Fibroblast of upper back skin (primary cell): ENCODE measurements around the gene NIFK.
"Not testable (repeated sequence)": the region's sequence is repeated elsewhere in the genome, so short reads cannot be mapped to it uniquely, and the experiment has no call there.

Source experiments
- DNase-seq: peaks from one replicate; pipeline ENCODE4 v3.0.0-alpha.2; 2013

Gene NIFK

DNA sequence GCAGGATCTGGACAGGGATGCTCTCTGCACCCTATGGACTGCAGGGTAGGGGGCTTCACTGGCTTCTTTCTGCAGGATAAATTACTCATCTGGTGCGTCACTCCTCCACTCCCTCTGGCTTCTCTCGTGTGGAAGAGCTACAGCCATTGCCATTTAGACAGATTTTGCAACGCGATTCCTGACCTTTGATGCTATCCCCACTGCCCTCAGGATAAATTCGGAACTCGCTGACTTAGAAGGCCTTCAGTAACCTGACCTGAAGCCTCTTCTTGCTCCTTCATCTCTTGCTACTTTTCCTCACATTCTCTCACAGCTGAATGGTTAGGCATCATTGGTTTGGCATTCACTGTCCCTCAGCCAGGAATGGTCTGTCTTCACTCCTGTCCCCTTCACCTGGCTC, 5.3 kb downstream of the NIFK start:
- DNase-seq, result no peak

DNA sequence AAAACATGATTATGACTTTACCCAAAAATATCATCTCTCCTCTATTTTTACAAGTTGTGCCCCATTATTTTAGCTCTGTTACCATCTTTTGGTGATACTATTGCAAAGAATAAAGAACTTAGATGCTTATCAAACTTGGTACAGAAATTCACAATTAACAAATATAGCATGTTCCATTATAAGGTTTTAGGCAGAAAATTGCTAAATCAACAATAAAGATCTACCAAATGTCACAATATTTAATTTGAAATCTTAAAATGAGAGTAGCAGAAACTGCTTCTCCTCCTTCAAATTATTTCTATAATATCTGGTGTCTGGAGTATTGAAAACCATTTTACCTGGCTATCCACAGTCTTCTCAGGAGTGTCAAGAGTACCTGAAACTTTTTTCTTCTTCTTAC, 8.7 kb downstream of the NIFK start:
- DNase-seq, result no peak

DNA sequence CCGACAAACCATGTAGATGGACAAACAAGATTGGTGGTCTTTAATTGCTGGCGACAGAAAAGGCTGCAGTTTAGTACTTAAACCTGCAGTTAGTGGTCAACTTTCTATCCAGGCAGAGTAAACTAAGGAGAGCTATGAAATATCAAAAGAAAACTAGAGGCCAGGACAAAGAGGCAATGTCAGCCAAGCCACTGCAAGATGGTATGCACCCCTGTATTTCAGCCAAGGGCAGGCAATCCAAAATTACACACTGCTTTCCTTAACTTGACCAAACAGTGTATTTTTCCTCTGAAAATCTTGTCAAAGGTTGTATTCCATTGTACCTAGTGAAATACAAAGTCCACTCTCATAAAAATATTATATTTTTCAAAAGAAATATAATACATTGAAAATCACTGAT, 9.3 kb downstream of the NIFK start:
- DNase-seq, result no peak

DNA sequence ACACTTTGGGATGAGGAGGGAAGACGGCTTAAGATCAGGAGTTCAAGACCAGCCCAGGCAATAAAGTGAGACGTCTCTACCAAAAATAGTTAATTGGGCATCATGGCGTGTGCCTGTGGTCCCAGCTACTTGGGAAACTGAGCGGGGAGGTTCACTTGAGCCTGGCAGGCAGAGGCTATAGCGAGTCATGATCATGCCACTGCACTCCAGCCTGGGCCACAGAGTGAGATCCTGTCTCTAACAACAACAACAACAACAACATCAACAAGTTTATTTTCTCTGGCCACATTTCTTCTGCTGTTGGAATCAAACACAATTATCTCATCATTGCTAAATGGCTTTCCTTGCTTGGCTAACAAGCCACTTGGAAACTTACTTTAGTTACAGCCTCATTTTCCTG, 13.4 kb downstream of the NIFK start:
- no peak for DNase-seq

DNA sequence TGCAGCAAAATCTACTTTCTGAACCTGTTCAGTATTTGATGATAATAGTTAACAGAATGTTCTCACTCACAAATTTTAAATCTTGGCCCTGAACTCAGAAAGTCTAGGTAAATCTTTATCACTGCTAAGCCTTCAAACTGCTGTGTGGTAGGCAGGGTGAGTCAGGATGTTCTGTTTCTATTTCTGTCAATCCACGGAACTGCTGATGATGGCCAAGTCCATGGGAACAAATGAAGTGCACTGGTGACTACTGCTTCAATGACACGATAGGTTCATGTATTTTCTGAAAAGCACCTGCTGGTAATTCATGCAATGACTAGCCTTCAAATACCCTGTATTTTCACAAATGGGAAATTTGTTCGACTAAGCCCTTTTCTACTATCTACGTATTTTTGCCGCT, 14.2 kb downstream of the NIFK start:
- peak; percentile 69 for DNase-seq

DNA sequence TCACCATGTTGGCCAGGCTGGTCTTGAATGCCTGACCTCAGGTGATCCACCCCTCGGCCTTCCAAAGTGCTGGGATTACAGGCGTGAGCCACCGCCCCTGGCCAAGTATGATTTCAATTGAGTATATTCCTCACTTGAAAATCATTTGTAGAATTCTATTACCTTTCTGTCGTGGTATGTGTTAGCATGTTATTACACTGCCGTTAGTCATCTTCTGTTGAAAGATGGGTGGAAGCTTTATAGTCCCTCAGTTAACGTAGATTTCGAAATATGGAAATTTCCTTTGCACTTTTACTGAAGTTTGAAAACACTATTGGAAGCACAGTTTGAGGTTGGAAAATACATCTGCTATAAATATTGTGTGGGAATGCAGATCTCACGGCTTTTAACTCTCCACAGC, 14.7 kb downstream of the NIFK start:
- DNase-seq, result peak; percentile 92

DNA sequence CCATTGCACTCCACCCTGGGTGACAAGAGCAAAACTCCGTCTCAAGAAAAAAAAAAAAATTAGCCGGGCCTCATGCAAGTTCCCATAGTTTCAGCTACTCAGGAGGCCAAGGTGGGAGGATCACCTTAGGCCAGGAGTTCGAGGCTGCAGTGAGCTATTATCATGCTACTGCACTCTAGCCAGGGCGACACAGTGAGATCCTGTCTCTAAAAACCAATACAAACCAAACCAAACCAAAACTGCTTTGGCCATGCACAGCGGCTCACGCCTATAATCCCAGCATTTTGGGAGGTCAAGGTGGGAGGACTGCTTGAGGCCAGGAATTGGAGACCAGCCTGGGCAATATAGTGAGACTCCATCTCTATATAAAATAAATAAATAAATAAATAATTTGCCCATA, 19.1 kb downstream of the NIFK start:
- no peak for DNase-seq

DNA sequence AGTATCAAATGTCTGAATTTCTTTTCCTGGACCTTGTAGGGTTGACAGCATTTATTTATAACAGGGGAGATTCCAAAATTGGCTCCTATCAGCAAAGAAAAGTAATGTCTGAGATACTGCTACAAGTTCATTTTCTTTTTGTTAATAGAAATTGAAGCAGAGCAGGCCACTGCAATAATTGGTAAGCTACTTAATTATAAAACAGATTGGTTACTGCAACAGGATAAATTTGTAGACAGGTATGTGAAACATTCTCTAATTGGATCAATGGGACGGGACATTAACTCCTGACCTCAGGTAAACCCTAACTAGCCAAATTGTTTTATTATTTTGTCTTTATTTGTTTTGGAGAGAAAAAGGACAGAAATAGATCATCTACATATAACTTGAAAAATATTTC, 20.5 kb downstream of the NIFK start:
- DNase-seq, result no peak

DNA sequence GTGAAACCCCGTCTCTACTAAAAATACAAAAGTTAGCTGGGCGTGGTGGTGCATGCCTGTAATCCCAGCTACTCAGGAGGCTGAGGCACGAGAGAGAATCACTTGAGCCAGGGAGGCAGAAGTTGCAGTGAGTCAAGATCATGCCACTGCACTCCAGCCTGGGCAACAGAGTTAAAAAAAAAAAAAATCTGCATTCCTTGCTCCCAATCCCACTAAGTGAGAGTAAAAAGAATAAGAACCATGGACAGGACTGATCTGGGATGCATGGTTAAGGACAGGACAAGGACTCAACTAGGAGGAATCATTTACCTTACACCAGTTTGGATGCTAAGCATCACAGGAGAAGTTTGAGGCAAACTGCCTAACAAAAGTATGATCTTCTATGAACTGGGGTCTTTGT, 25.2 kb downstream of the NIFK start:
- not testable (repeated sequence) for DNase-seq

DNA sequence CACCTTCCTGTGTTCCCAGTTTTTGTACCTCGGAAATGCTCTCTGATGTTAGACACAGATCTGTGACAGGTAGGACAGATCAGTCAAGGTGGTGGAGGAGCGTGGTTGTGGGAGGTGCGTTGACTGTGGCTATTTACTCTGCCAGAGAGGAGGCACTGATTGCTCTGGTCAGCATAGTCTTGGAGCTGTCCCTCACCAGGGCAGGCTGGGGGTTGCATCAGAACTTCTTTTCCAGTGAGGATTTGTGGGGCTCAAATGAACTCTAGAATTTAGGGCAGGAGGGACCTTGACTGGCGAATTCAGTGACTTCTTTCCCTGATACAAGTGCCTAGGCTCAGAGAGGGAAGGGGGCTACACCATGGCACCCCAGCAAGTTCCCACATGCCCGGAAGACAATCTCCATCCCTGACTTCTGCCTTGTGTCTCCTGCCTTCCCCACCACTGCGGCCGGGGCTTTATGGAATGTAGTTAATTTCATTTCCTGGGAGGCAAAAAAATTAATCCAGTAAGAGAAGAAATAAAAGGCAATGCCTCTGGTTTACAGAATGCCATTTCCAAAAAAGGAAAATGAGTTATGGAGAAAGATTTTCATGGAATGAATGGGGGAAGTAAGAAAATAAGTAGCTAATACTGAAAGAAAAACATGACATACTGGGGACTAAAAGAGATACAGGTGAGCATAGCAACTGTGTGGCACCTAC, 26.1 kb downstream of the NIFK start:
- DNase-seq, result peak; percentile 56

DNA sequence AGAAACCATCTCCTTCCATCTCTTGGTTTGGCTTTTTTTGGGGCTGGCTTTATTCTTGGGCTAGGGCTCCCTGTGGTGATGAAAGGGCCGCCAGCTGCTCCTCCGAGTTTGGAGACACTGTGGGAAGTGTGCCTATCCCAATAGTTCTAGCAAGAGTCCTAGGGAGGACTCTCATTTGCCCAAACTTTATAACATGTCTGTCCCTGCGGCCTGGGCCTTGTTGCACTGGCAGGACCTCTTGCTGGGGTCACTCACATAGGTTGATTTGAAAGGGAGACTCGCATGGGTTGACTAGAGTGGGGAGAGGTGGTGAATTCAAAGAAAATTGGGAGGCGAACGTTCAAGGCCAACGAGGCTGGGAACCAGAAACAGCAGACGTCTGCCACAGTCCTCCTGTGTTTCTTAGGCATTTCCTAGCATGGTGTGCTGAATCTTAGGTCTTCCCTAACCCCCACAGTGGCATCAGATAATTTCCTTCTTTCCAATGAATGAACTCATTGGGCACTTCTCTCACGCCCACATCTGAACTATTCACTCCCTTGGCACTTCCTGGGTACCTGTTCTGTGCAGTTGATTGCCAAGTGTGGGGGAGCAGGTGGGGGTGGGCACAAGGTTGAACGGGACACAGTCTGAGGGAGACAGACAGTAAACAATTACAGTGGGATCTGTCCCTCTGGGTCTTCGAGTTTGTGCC, 26.8 kb downstream of the NIFK start:
- no peak for DNase-seq

DNA sequence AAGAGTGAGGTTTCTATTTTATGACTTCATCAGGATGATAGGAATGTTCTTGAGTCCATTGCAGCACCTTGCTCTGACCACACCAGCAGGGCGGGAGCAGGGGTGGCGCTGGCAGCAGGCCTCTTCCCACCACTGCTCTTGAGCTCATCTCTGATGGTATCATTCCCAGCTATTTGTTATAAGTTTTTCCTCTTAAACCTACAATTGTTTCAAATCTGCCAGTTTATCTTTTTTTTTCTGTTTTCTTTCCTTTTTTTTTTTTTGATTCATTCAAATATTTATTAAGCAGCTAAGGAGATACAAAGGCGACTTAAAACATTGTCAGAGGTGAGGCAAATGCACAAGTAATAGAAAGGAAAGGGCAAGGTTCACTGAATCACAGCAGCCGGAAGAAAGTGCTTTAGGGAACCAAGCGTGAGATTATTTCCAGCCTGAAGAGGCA, 28.7 kb downstream of the NIFK start:
- peak; percentile 9 for DNase-seq

DNA sequence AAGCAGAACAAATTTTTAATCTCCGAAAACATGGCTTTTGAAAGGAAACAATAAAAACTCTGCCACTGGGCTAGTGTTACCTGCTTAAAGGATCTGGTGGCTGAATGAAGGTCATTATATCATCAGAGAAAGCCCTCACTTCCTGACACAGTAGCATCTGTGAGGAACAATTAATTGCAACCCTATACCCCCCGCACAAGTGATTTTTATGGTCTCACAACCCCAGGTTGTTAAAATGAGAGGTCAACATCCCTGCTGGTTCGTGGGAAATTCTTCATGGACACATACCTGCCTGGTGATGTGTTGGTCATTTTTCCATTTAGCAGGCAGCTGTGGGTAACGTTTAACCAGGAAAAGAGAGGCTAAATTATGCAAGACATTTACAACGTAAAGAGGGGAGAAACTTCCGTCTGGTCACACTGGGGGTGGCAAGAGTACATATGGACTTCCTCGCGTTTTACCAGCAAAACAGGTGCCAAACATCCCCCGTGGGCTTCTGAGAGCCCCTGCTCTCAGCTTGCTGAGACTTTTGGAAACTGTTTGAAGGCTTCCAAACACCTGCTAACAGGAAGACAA, 29.2 kb downstream of the NIFK start:
- no peak for DNase-seq

DNA sequence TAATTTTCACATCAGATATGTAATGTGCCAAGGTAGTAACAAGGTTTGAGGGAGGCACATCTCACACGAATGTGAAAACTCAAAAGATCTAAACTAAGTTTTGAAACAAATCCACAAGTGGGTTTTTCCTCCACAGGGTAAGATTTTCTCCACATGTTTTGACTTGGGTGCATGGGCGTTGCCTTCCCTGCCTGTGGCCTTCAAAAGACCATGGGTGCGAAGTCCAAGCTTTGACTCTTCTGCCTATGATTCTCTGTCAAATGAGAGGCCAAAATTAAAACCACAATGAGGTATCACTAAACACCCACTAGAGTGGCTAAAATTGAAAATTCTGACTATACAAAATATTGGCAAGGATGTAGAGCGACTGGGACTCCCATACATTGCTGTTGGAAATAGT, 30.7 kb downstream of the NIFK start:
- DNase-seq, result no peak

DNA sequence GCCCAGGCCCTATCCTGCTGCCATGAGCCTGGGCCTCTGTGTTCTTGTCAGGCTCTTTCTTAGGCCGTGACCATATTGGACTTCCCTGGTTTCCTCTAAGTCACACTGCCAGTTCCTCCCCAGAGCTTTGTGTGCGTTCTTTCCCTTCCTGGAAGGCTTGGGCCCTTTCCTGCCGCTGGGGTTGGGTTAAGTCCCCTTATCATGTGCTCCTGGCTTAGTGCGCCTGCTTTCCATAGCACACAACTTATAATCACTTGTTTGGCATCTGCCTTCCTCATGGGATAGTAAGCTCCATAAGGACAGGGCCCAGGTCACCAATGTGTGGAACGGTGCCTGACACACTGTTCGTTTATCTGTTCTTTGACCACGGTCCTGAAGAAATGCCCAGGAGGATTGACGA, 31.3 kb downstream of the NIFK start:
- DNase-seq, result no peak

DNA sequence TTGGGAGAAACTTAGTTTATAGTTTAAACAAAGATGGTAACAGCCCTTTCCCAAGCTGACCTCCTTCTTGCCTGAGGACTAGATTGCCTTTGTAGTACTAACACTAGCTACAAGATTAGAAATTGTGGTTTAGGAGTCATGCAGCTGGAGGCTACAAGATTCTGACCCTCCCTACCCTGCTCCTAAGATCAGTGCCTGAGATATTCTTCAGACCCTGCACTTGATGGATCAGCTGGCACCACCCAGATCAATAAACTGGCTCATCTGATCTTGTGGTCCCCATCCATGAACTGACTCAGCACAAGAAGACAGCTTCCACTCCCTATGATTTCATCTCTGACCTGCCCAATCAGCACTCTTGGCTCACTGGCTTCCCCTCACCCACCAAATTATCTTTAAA, 34.9 kb downstream of the NIFK start:
- not testable (repeated sequence) for DNase-seq

DNA sequence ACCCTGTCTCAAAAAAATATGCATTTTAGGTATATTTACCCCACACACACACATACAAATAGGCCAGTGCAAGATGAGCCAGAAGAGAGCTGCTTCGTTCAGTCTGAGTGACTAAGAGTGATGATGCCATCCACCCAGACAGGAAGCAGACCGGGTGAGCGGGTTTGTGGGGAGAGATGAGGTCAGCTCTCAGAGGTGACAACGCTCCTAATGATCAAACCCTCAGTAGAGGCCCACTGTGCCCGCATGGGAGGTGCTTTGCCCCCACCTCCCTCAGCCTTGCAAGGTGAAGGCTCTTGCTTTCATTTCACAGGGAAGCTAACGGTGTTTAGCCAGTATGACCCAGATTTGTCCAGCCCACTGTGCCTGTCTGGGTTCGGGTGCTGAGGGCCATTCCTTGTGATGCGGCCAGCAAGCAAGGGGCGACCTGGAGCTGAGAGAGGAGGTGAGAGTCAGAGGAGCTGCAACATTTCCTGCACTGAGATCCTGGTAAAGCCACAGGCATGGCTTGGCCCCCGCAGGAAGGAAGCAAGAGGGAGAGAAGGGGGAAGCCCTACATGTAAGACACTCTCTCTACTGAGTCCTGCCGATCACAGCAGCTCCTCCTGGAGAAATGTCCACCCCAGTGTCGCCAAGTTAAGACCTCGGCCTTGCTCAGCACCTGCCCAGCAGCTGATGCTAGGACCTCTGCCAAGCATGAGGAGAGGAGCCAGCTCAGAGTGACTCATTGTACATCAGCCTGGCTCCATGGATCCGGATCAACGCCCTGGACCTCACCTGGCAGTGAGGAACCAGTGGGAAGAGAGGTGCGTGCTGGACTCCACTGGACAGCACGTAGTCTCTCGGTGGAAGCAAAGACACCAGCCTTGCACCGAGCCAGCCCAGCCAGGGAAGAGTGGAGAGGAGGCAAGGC, 37.0 kb downstream of the NIFK start:
- DNase-seq, result peak; percentile 77

DNA sequence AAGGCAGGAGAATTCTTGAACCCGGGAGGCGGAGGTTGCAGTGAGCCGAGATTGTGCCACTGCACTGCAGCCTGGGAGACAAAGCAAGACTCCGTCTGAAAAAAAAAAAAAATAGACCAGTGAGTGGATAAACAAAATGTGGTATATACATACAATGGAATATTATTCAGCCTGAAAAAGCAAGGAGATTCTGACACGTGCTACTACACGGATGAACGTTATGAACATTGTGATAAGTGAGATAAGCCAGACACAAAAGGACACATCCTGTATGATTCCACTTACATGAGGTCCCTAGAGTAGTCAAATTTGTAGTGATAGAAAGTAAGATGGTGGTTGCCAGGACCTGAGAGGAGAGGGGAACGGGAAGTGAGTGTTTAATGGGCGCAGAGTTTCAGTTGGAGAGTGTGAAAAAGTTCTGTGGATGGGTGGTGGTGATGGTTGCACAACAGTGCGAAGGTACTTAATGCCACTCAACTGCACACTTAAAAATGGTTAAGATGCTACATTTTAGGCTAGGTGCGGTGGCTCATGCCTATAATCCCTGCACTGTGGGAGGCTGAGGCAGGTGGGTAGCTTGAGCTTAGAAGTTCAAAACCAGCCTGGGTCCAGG, 38.3 kb downstream of the NIFK start:
- no peak for DNase-seq

DNA sequence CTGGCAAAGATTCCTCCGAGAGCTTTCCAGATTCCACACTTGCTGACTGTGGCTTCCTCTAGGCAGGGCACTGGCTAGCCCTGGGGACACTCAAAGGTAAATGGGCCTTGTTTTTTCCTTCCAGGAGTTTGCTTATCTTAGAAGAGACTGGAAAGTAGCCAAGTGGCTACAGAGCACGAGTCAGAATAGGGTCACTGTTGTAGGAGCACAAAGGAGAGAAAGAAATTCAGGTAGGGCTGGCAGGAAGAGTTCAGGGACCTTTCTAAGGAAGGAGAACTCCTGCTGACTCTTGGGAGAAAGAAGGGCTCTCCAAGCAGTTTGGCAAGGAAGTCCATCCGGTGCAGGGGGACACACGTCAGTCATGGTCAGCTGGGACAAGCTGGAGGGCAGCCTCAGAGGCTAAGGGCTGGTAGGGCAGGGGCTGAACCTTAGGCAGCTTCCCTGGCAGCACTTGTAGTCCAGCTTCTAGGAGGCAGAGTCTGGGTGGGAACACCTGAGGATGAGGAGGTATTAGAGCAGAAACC, 39.5 kb downstream of the NIFK start:
- peak; percentile 5 for DNase-seq

DNA sequence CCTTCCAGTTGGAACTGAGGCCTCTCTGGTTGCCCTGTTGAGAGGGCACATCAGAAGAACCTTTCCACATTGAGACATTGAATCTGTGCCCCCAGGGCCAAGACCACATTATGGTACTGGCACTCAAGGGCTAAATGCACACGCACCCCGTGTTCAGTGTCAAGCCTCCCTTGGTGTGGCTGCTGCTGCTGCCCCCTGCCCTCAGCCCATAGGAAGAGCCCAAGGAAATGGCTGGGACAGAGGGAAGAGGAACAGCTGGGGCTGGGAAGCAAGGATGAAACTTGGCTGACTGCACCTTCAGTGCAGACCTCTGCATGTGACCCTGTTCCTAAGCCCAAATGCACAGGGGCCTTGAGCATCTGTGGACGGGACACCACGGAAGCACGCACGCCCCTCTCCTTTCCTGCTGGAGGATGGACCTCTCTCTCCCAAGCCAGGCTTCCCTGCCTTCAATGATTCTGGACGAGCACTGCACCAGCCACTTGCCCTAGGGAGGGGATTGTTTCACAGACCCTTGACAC, 40.2 kb downstream of the NIFK start:
- no peak for DNase-seq

DNA sequence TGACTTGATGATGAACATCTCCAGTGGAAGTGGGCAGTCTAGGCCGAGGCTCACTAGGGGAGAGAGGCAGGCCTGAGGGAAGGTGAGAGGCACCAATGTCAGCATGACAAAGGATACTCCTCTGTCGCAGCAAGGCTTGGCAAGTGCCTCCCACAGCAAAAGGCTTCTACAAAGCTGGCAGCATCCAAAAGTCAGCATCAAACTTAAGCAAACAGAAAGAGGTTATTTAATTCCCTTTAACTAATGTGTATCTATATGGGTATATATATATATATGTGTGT, 41.6 kb downstream of the NIFK start:
- no peak for DNase-seq

DNA sequence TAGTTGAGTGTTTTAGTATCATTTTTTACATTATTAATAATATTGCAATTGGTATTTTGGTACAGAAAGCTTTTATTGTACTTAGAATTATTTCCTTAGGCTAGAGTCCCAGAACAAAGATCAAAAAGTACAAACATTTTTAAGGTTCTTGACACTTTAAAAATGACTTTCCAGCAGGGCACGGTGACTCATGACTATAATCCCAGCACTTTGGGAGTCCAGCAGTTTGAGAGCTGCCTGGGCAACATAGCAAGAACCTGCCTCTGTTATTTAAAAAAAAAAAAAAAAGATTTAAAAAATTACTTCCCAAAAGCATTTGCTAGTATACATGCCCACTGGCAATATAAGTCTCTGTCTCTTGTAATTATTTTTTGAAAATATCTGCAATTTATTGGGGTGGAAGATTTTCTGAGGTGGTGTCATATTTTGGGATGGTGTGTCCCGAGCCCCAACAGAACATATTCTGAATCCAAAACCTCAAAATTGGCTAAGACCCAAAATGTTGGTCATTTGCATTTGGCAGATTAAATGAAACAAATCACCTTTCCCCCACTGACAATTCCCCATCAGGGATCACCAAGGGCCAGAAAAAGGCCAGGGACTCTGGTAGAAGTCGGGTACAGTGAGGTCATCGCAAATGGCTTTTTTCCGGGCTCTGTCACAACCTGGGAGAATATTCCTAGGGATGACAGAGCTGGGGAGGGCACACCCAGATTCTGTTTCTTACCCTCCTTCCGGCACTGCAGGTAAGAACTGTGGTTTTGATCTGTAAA, 42.1 kb downstream of the NIFK start:
- DNase-seq, result peak; percentile 51
